VCaP (cell line): ENCODE measurements around the gene ZNF148.

ENCODE experiments used
- H3K27ac ChIP-seq: fragments of 450-650 bp; 2 replicates; pipeline ENCODE4 v1.5.1; 2017
- TF ChIP-seq, protein P1 (sequence below): fragments of 450-650 bp; conservative IDR thresholded peaks from 2 replicates; pipeline ENCODE4 v1.5.1; 2017; ENCODE audit warnings: mild to moderate bottlenecking, moderate library complexity

The ZNF148 gene

DNA sequence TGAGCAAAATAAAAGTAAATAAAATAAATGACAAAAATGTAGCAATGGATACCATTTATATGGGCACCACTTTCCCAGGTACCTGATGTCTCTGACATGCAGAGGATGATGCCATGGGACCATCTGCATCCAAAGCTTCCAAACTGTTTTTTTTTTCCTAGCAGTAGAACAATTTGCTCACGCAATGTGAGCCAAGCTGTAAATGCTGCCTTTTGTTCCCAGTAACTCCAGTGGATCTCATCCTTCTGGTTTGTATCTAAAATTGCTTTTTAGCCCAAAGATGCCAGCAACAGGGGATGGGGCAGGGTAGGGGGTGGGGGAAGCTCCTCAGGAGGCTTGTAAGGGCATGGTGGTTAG lies 195.3 kb downstream of the ZNF148 start:
- no peak overlapping the region for H3K27ac ChIP-seq
- TF ChIP-seq, protein P1, sequence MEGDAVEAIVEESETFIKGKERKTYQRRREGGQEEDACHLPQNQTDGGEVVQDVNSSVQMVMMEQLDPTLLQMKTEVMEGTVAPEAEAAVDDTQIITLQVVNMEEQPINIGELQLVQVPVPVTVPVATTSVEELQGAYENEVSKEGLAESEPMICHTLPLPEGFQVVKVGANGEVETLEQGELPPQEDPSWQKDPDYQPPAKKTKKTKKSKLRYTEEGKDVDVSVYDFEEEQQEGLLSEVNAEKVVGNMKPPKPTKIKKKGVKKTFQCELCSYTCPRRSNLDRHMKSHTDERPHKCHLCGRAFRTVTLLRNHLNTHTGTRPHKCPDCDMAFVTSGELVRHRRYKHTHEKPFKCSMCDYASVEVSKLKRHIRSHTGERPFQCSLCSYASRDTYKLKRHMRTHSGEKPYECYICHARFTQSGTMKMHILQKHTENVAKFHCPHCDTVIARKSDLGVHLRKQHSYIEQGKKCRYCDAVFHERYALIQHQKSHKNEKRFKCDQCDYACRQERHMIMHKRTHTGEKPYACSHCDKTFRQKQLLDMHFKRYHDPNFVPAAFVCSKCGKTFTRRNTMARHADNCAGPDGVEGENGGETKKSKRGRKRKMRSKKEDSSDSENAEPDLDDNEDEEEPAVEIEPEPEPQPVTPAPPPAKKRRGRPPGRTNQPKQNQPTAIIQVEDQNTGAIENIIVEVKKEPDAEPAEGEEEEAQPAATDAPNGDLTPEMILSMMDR: no peak

DNA sequence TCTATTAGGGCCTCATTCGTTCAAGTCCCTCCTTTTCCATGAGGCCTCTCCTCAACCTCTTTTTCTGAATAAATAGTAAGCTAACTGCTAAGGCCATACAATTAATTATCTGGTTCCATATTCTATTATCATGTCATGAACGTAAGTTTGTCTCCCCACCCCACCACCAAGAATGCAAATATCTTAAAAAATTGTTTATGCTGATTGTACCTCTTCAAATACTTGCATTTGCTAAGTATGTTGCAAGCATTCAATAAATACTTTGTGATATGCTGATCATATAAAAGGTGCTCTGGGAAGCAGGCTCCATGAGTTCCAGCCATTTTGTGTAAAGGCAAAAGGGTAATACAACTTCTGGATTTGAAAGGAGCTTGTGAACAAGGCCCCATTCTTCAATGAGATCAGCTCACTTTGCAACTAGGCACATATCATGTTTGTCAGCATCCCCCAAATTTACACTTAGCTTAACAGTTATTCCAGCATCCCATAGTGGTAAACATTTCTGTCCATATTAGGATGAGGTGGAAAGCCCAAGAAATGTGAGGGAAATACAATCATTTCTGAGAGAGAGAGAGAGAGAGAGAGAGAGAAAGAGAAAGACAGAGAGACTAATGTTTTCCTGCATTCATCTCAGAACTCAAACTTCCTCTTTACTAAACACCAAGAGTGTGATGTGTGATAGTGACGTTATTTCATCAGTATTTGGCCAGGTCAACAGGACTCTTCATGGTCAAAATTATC lies 195.8 kb downstream of the ZNF148 start:
- no peak overlapping the region for H3K27ac ChIP-seq
- TF ChIP-seq, protein P1: no peak

DNA sequence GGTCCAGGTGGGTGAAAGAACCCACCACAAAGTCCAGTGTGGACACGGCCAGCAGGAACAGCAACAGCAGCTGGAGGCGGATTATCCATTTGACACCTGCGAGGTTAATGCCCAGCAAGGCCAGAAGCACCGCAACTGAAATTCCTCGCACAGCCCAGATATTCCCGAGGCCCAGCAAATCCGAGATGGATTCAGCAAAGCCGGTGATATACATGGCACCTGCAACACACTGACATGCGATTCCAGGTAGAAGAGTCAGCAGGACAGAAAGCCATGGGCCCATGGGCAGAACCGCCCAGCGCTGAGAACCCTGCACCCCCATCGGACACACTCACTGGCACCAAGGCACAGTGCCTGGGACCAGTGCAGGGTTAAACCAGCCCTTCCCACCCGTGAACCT lies 197.4 kb downstream of the ZNF148 start:
- TF ChIP-seq, protein P1: no peak
- H3K27ac ChIP-seq: no peak overlapping the region
